Umbilical cord (tissue), 2 donors: ENCODE results near the gene MCF2L. TPM values are rescaled to one million over a fixed set of nuclear protein-coding genes. Genes with fewer than 3 reads are reported as not detected.

Experiments used
- DNase-seq: peaks from one replicate; pipeline ENCODE4 v3.0.0-alpha.2; 2015; ENCODE audit warnings: low spot score
- total RNA-seq: library from RNA; depleted of rRNA; stranded (reverse); fragments of >200 nt; gene quantifications from one replicate; pipeline ENCODE4 v1.2.3, GENCODE V29; 2014; ENCODE audit warnings: low replicate concordance; ENCODE audit not compliant: insufficient read depth

Gene MCF2L
- total RNA-seq, 1 donor from 2014 or later: 9.4 TPM

DNA sequence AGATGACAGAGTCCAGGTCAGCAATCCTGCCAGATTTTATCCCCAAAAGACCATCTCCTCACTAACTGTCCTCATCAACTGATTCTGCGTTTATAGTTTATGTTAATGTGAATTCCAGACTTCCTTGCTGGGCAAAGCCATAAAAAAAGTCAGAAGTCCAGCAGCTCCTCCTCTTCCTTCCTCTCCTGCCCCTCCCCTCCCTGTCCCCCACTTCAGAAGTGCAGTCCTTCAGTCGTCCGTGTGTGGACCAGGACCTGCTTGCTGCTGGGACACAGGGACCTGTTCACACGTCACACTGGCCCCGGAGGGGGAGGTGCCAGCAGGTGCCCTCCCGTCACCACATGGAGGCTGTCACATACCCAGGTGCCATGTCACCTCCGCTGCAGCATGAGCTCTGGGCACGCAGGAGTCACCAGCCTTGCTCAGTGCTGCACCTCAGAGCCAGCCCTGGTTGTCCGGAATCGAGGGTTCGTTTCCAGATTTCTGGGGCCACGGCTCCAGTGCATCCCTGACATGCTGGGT lies 4.0 kb upstream of the MCF2L start:
- no peak for DNase-seq

DNA sequence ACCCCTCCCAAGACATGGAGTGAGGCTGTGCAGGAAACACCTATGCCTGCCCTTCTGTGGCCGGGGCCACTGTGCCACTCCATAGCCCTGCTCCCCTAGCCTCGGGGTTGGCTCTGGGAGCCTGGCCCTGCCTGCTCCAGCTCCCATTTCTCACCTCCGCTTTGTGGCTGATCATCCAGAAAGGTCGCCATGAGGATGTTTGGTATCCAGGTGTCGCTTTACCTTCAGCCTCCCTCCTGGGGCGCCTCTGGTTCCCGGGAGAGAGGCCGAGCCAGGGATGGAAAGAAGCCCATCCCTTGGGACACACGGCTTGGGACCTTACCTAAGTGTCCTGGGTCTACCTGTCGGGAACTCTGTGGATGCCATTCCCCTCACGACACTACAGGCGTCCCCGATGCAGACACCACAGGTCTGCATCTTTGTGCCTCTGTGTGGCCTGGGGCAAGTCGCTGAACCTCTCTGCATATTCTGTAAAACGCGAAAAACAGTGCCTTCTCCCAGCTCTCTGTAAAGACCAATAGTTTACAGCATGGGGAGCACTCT lies 3.4 kb upstream of the MCF2L start:
- no peak for DNase-seq

DNA sequence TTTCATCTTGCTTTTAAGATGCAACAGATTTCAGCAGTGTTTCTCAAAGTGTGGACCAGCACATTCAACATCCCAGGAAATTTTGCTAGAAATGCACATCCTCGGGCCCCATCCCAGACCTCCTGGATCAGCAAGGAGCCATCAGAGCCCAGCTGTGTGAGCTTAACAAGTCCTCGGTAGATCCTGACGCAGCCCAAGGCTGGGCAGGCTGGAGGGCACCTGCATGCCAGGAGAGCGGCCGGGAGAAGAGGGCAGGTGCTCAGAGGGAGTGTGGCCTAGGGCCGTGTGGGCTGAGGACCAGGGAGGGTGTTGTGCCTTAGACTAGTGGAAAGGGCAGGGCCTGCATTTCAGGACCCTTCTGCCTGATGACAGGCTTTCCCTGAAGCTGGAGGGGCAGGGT lies 2.2 kb upstream of the MCF2L start:
- DNase-seq: no peak

DNA sequence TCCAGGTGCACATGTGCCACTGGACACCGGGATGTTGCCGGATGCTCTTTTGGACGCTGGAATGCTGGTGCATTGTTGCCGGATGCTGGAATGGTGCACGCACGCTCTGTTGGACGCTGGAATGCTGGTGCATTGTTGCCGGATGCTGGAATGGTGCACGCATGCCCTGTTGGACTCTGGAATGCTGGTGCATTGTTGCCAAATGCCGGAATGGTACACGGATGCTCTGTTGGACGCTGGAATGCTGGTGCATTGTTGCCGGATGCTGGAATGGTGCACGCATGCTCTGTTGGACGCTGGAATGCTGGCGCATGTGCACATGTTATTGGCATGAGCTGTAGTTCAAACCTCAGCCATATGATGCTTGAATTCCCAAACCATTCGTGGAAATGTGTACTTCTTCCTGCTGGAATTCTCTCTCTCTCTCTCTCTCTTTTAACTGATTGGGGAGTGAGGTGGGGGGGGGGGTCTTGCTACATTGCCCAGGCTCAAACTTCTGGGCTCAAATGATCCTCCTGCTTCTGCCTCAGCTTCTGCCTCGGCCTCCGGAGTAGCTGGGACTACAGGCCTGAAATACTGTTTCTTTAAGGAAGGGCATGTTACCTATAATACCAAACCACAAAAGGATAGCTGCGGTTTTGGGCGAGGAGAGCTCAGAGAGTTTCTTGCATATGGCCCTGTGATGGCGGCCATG lies 1.2 kb upstream of the MCF2L start:
- no peak for DNase-seq

GRCh38 chr13:112968380-112968909 lies 569 bp upstream of the MCF2L start:
- DNase-seq: no peak

DNA sequence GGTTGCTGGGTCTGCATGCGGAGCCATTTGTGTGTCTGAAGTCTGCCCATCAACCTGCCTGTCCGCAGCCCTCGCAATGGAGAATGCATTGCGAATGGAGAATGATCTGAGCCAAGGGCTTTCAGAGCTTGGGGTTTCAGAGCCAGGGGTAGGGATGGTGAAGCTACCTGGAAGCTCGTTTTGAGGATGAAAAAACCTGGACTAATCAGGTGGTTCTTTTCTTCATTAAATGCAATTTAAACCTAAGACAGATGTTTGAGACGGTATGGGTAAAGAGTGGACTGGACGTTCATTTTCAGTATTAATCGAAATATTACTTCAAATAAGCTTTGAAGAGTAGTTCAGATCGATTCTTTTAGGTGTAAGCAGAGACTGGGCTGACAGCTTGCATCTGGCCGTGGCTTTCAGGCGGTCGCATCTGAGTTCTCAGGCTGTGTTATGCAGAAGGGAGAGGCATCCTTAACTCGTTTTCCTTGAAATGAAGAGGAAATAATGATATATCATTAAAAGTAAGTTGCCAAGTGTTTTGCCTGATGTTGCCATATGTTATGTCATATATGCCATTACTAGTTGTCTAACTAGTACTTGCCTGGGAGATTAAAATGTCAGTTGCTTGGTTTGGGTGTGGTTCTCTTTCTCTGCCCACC lies 801 bp downstream of the MCF2L start:
- DNase-seq: no peak

GRCh38 chr13:112970552-112971287 lies 1.7 kb downstream of the MCF2L start:
- DNase-seq: no peak

- DNase-seq: no peak
Observed at GRCh38 chr13:112971288-112971643, 2.3 kb downstream of the MCF2L start.

DNA sequence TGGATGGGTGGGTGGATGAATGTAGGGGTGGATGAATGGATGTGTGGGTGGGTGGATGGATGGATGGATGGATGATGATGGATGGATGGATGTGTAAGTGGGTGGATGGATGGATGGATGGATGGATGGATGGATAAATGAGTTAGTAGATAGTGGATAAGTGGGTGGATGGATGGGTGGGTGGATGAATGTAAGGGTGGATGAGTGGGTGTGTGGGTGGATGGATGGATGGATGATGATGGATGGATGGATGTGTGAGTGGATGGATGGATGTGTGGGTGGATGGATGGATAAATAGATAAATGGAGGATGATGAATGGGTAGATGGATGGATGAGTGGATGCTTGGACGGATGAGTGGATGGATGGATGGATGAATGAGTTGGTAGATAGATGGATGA lies 3.2 kb downstream of the MCF2L start:
- no peak for DNase-seq

- no peak for DNase-seq
Observed at GRCh38 chr13:112972867-112973576, 4.0 kb downstream of the MCF2L start.

DNA sequence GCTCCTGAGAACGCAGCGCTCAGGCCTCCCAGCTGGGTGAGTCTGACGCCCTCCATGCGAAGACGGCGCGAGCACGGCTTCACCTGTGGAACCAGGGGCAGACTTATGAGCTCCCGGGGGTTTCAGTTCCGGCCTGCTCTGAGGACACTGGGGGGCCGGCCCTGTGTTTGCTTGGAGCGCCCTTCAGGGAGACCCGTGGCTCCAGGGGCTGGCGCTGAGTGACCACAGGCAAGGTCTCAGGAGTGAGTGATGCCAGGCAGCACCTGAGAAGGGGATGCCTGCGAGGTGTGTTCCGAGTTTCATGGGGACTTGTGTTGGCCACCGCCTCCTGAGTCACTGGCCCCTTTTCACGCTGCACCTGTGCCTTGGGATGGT lies 4.5 kb downstream of the MCF2L start:
- DNase-seq: no peak

DNA sequence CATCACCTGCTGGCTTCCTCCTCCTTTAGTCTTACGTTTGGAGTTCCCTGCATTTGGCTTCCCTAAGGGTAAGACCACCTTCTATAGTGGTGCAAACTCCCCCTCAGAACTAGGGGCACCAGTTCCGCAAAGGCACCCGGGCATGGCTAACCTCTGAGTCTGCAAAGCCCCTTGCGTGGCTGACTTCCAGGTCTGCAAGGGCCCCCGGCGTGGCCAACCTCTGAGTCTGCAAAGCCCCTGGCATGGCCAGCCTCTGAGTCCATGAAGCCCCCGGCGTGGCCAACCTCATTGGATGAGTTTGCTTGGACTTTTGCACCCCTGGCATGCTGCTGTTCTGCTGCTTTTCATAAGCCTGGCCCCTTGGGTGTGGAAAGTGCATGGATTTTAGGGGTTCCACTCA lies 5.1 kb downstream of the MCF2L start:
- no peak for DNase-seq

DNA sequence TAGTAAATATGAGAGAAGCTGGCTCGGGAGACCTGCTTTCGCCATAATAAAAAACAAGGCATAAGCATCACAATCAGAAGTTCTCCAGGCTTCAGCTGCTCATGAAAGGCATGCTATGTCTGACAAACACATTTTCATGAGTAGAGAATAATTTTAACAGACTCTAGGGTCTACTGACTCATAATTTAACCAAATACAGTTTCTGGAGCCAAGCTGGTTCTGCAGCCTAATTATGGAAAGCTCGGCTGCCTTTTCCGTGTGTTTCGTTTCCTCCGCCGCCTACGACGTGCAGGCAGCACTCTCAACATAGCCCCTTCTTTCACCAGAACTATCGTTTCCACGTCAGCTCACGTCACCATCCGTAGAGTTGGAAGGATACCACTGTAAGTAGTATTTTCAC lies 5.7 kb downstream of the MCF2L start:
- DNase-seq: no peak

DNA sequence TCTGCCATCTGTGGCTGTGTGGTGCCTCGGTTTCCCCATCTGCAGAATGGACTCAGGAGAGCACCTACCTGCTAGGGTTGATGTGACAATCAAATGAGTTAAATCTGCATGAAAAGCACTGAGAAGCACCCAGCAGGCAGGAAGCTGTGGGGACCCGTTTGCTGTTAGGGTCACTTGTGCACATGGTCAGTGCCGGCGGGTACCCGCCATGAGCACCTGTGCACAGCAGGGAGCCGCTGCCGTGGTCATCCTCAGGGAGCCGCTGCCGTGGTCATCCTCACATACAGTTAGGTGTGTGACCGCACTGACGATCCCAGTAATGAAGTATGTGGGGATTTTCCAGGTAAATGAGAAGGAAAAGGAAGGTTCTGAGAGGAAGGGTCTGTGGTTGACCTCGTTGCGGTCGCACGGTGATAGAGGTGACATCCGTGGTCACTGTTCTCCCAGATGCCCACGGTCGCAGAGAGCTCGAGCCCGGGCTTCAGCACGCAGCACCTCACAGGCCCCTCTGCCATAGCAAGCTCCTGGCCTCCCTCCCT lies 6.5 kb downstream of the MCF2L start:
- no peak for DNase-seq

GRCh38 chr13:112976526-112976925 lies 7.5 kb downstream of the MCF2L start:
- no peak for DNase-seq

GRCh38 chr13:112977091-112977490 lies 8.1 kb downstream of the MCF2L start:
- no peak for DNase-seq

GRCh38 chr13:112977525-112977924 lies 8.5 kb downstream of the MCF2L start:
- no peak for DNase-seq

DNA sequence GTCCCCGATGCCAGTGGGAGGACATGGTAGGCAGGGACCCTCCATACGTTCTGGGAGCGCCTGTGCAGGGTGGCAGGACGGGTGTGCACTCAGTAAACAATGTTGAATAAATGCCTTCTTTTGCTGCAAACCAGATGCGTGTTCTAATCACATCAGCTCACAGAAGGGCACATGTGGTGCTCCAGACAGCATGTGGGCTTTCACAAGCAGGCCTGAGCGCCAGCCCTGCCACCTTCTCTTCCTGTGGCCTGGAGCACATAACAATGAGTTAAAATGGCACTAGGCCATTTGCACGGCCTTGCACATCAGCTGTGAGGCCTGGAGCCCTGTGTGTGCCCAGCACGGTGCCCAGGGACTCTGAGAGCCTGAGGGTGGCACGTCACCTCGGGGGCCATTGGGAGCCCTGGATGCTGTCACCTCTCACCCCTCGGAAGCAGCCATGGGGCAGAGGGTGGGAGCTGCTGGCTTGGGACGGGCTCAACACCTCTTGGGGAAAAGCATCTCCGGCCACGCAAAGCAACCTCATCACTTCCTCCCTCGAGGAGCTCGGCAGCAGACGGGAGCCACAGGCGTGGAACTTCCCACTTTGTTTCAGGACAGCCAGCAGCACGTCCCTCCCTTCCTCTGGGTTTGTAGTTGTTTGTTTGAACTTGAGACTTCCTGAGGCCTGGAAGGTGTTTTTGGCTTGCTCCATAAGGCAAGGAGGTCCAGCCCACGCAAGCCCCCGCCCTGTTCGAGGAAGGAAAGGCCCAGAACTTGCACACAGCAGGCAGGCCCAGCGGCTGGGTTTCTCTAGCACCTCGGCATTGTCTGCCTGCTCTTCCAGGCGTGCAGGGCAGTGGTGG lies 9.8 kb downstream of the MCF2L start:
- DNase-seq: peak; percentile 15

GRCh38 chr13:112979406-112979902 lies 10.4 kb downstream of the MCF2L start:
- DNase-seq: no peak

GRCh38 chr13:112980434-112980833 lies 11.4 kb downstream of the MCF2L start:
- DNase-seq: no peak
